Measurements from ENCODE around the gene OR1L6. TPM values are rescaled to one million over a fixed set of nuclear protein-coding genes. Genes with fewer than 3 reads are reported as not detected.

The OR1L6 gene
- total RNA-seq, 2 donors from 2014 or later, result not detected

DNA sequence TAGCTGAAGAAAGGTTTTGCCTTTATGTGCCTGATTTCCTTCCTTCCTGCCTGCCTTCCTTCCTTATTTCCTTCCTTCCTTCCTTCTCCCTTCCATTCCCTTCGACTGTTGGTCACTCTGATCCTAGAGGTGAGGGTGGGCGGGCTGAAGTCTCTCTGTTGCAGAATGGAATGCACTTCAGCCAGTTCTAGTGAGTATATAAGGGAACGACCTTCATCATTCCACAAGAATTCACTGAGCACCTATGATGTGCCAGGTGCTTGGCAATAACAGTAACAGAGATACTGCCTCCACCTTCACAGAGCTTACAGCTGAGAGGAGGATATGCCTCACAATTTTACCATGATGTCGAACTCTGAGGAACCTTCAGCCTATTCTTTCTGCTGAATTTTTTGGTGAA lies 37.9 kb downstream of the OR1L6 start:
- TF ChIP-seq, protein P1, sequence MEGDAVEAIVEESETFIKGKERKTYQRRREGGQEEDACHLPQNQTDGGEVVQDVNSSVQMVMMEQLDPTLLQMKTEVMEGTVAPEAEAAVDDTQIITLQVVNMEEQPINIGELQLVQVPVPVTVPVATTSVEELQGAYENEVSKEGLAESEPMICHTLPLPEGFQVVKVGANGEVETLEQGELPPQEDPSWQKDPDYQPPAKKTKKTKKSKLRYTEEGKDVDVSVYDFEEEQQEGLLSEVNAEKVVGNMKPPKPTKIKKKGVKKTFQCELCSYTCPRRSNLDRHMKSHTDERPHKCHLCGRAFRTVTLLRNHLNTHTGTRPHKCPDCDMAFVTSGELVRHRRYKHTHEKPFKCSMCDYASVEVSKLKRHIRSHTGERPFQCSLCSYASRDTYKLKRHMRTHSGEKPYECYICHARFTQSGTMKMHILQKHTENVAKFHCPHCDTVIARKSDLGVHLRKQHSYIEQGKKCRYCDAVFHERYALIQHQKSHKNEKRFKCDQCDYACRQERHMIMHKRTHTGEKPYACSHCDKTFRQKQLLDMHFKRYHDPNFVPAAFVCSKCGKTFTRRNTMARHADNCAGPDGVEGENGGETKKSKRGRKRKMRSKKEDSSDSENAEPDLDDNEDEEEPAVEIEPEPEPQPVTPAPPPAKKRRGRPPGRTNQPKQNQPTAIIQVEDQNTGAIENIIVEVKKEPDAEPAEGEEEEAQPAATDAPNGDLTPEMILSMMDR (IDR thresholded peaks at IDR 0.05), result no peak
- Histone ChIP-seq H3K9me3 (no peaks in the 10 kb centered on the region), H3K36me3 (no peaks in the 10 kb centered on the region), H3K27ac (no peak overlapping the region), H3K4me1 (no peaks in the 10 kb centered on the region), H3K27me3 (no peaks in the 10 kb centered on the region), H3K4me3 (no peak overlapping the region), H3K9ac (ENCODE audit: low read depth in 2 of 2, low read length in 2 of 2) (no peak overlapping the region)
- intact Hi-C loops (cut with DNase I), result no loop called here
- DNase-seq, result no peak

DNA sequence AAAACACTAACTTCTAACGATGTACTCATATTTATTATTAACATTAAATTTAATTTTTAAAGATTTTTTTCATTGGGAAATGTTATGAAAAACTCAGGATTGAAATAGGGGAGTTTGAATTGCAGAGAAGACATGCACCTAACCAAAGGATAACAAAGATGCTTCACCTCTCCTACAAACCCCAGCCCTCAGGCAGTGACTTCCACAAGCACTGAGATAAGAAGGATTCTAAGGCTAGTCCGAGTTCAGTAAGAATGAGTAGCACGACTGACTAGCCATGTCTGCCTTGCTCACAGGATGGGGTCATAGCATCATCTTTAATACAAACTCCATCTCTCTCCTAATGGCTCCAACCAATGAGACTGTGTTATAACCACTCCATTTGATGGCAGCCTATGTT lies 39.6 kb downstream of the OR1L6 start:
- H3K9me3 ChIP-seq, result no peaks in the 10 kb centered on the region
- no peak overlapping the region for H3K9ac ChIP-seq (ENCODE audit: low read depth in 2 of 2, low read length in 2 of 2)
- H3K27me3 ChIP-seq, result no peaks in the 10 kb centered on the region
- no peaks in the 10 kb centered on the region for H3K4me1 ChIP-seq
- TF ChIP-seq, protein P1 (IDR thresholded peaks at IDR 0.05), result no peak
- H3K36me3 ChIP-seq, result no peaks in the 10 kb centered on the region
- intact Hi-C loops (cut with DNase I), result no loop called here
- no peak overlapping the region for H3K4me3 ChIP-seq
- H3K27ac ChIP-seq, result no peak overlapping the region
- no peak for DNase-seq

GRCh38 chr9:122785269-122785668 lies 43.2 kb downstream of the OR1L6 start:
- Histone ChIP-seq H3K36me3 (no peaks in the 10 kb centered on the region), H3K27ac (no peak overlapping the region), H3K9ac (ENCODE audit: low read depth in 2 of 2, low read length in 2 of 2) (no peak overlapping the region), H3K9me3 (no peaks in the 10 kb centered on the region), H3K4me1 (no peaks in the 10 kb centered on the region), H3K4me3 (no peak overlapping the region), H3K27me3 (no peaks in the 10 kb centered on the region)
- TF ChIP-seq, protein P1 (IDR thresholded peaks at IDR 0.05), result no peak
- intact Hi-C loops (cut with DNase I), result no loop called here
- no peak for DNase-seq

DNA sequence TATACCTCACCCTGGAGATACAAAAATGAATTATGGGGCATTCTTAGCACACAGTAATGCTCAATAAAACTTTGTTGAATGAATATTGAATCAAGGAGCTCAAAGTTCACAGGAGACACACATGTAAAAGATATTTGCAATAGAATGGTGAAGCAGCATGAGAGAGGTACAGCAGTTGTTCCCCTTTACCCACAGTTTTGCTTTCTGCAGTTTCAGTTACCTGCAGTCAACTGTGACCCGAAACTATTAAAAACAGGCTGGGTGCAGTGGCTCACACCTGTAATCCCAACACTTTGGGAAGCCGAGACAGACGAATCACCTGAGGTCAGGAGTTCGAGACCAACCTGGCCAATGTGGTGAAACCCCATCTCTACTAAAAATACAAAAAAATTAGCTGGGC lies 44.2 kb downstream of the OR1L6 start:
- TF ChIP-seq, protein P1 (IDR thresholded peaks at IDR 0.05), result no peak
- no peak overlapping the region for H3K27ac ChIP-seq
- no peak overlapping the region for H3K4me3 ChIP-seq
- H3K9me3 ChIP-seq, result no peaks in the 10 kb centered on the region
- H3K4me1 ChIP-seq, result no peaks in the 10 kb centered on the region
- intact Hi-C loops (cut with DNase I), result no loop called here
- H3K27me3 ChIP-seq, result no peaks in the 10 kb centered on the region
- DNase-seq, result no peak
- no peaks in the 10 kb centered on the region for H3K36me3 ChIP-seq
- H3K9ac ChIP-seq (ENCODE audit: low read depth in 2 of 2, low read length in 2 of 2), result no peak overlapping the region

DNA sequence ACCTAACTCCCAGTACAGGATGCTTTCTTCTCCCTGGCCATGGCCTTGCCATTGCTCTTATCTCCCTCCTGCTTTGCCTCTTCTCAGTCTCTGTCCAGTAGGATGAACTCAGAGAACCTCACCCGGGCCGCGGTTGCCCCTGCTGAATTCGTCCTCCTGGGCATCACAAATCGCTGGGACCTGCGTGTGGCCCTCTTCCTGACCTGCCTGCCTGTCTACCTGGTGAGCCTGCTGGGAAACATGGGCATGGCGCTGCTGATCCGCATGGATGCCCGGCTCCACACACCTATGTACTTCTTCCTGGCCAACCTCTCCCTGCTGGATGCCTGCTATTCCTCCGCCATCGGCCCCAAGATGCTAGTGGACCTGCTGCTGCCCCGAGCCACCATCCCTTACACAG lies 46.7 kb downstream of the OR1L6 start, which contains the start of gene OR5C1:
TSS of gene OR5C1 (plus strand) at position 103 of the 400 bp plus-strand sequence. CDS start at position 103, 0 bp downstream.
- intact Hi-C loops (cut with DNase I), result no loop called here
- Histone ChIP-seq H3K9ac (ENCODE audit: low read depth in 2 of 2, low read length in 2 of 2) (no peak within 1 kb of the TSS), H3K36me3 (no peaks in the 10 kb centered on the region), H3K27me3 (no peaks in the 10 kb centered on the region), H3K9me3 (no peaks in the 10 kb centered on the region), H3K4me3 (no peak within 1 kb of the TSS), H3K4me1 (no peaks in the 10 kb centered on the region), H3K27ac (no peak within 1 kb of the TSS)
- TF ChIP-seq, protein P1 (IDR thresholded peaks at IDR 0.05), result no peak
- DNase-seq, result no peak
